HepG2 (cell line): ENCODE data around the gene FGF18.

Source experiments
- CEBPB ChIP-seq: IDR thresholded peaks from 2 replicates; pipeline ENCODE4 v1.6.1; 2011; ENCODE audit warnings: low read depth, low read length, improper control_type of control experiment, borderline replicate concordance
- FOXJ3 ChIP-seq: sonication (generic); formaldehyde crosslinking; IDR thresholded peaks from 2 replicates; pipeline ENCODE4 v1.4.0; 2020; ENCODE audit warnings: missing genetic modification reagents, mild to moderate bottlenecking, borderline replicate concordance
- GATA4 ChIP-seq: sonication (generic); IDR thresholded peaks from 2 replicates; pipeline ENCODE4 v1.6.1; 2016; ENCODE audit warnings: antibody characterized with exemption, low read depth, borderline replicate concordance
- NBN ChIP-seq: fragments of 450-650 bp; conservative IDR thresholded peaks from 2 replicates; pipeline ENCODE4 v1.6.1; 2017
- NCOA2 ChIP-seq: sonication (generic); formaldehyde crosslinking; IDR thresholded peaks from 2 replicates; pipeline ENCODE4 v1.8.0; 2022; ENCODE audit warnings: inconsistent platforms
- POLR2A ChIP-seq, 2 experiments: IDR thresholded peaks; 2 replicates each; pipeline ENCODE4 v1.6.1; 2011; ENCODE audit warnings: low read depth in 2 of 2, low read length in 2 of 2, mild to moderate bottlenecking in 1 of 2, moderate library complexity in 1 of 2; ENCODE audit not compliant: insufficient read depth in 1 of 2
- TCF7L2 ChIP-seq: IDR thresholded peaks from 2 replicates; pipeline ENCODE4 v1.6.1; 2011; ENCODE audit warnings: mild to moderate bottlenecking, low read depth, low read length, moderate library complexity
- ZFX ChIP-seq: sonication (generic); formaldehyde crosslinking; IDR thresholded peaks from 2 replicates; pipeline ENCODE4 v1.4.0; 2020; ENCODE audit warnings: mild to moderate bottlenecking, low read depth, missing genetic modification reagents, moderate library complexity
- ZNF138 ChIP-seq: sonication (generic); formaldehyde crosslinking; IDR thresholded peaks from 2 replicates; pipeline ENCODE4 v1.5.0; 2020; ENCODE audit warnings: mild to moderate bottlenecking, low read depth, missing genetic modification reagents
- ZSCAN29 ChIP-seq: sonication (generic); formaldehyde crosslinking; conservative IDR thresholded peaks from 2 replicates; pipeline ENCODE4 v1.4.0; 2020; ENCODE audit warnings: mild to moderate bottlenecking, missing genetic modification reagents
- TF ChIP-seq, protein P1 (sequence below): sonication (generic); formaldehyde crosslinking; IDR thresholded peaks from 2 replicates; pipeline ENCODE4 v1.5.0; 2020; ENCODE audit warnings: missing genetic modification reagents, mild to moderate bottlenecking, borderline replicate concordance
- TF ChIP-seq, protein P2 (sequence below): sonication (generic); formaldehyde crosslinking; IDR thresholded peaks from 2 replicates; pipeline ENCODE4 v1.5.0; 2020; ENCODE audit warnings: mild to moderate bottlenecking, missing genetic modification reagents, moderate library complexity
- TF ChIP-seq, protein P3 (sequence below): IDR thresholded peaks from 2 replicates; pipeline ENCODE4 v1.6.1; 2012; ENCODE audit warnings: inconsistent platforms
- TF ChIP-seq, protein P4 (sequence below): sonication (generic); formaldehyde crosslinking; IDR thresholded peaks from 2 replicates; pipeline ENCODE4 v1.5.1; 2020; ENCODE audit warnings: mild to moderate bottlenecking, missing genetic modification reagents, borderline replicate concordance

DNA sequence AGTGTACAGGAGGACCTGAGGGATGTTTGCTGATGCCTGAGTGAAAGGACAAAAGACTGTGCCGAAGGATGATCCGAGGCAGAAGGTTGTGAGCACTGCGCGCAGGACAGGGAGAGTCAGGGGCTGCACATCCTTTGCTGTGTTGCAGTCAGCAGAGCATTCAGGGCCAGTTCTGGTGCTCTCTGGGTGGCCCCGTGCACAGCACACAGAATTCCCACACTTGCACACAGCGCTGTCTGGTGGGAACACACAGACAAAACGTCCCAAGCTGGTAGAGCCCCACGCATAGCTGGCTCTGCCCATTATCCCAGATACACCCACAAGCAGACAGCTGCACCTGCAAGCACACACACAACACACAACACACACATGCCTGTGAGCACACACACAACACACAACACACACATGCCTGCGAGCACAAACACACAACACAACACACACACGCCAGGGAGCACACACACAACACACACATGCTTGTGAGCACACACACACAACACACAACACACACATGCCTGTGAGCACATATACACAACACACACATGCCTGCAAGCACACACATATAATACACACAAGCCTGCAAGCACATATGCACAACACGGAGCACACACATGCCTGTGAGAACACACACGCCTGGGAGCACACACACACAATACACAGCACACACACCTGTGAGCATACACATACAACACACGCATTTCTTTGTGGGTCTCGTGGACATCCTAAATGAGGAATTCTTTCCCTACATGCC lies 74.4 kb downstream of the FGF18 start:
- TF ChIP-seq FOXJ3 (CRISPR knock-in tag) (no peak), NBN (no peak), ZFX (no peak), ZNF138 (CRISPR knock-in tag) (no peak), ZSCAN29 (no peak), GATA4 (no peak), POLR2A (IDR thresholded peaks at IDR 0.05; ENCODE audit: insufficient read depth in 1 of 2, low read depth in 2 of 2, low read length in 2 of 2) (no peak), TCF7L2 (no peak), NCOA2 (no peak), CEBPB (no peak)
- TF ChIP-seq, protein P1, sequence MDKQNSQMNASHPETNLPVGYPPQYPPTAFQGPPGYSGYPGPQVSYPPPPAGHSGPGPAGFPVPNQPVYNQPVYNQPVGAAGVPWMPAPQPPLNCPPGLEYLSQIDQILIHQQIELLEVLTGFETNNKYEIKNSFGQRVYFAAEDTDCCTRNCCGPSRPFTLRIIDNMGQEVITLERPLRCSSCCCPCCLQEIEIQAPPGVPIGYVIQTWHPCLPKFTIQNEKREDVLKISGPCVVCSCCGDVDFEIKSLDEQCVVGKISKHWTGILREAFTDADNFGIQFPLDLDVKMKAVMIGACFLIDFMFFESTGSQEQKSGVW, result no peak
- TF ChIP-seq, protein P2, sequence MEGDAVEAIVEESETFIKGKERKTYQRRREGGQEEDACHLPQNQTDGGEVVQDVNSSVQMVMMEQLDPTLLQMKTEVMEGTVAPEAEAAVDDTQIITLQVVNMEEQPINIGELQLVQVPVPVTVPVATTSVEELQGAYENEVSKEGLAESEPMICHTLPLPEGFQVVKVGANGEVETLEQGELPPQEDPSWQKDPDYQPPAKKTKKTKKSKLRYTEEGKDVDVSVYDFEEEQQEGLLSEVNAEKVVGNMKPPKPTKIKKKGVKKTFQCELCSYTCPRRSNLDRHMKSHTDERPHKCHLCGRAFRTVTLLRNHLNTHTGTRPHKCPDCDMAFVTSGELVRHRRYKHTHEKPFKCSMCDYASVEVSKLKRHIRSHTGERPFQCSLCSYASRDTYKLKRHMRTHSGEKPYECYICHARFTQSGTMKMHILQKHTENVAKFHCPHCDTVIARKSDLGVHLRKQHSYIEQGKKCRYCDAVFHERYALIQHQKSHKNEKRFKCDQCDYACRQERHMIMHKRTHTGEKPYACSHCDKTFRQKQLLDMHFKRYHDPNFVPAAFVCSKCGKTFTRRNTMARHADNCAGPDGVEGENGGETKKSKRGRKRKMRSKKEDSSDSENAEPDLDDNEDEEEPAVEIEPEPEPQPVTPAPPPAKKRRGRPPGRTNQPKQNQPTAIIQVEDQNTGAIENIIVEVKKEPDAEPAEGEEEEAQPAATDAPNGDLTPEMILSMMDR (CRISPR knock-in tag), result no peak
- TF ChIP-seq, protein P3, sequence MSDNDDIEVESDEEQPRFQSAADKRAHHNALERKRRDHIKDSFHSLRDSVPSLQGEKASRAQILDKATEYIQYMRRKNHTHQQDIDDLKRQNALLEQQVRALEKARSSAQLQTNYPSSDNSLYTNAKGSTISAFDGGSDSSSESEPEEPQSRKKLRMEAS, result no peak
- TF ChIP-seq, protein P4, sequence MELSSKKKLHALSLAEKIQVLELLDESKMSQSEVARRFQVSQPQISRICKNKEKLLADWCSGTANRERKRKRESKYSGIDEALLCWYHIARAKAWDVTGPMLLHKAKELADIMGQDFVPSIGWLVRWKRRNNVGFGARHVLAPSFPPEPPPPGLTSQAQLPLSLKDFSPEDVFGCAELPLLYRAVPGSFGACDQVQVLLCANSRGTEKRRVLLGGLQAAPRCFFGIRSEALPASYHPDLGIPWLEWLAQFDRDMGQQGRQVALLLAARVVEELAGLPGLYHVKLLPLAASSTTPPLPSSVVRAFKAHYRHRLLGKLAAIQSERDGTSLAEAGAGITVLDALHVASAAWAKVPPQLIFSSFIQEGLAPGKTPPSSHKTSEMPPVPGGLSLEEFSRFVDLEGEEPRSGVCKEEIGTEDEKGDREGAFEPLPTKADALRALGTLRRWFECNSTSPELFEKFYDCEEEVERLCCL (CRISPR knock-in tag), result no peak
